HepG2 (cell line): ENCODE data around the gene GRIP1. TPM values are rescaled to one million over a fixed set of nuclear protein-coding genes. Genes with fewer than 3 reads are reported as not detected.
A peak's percentile ranks its signal among the peaks of the same experiment; 100 is the strongest.

ENCODE experiments used
- EEA1 ChIP-seq: sonication (generic); formaldehyde crosslinking; IDR thresholded peaks from 2 replicates; pipeline ENCODE4 v1.5.1; 2020; ENCODE audit warnings: mild to moderate bottlenecking, missing genetic modification reagents, borderline replicate concordance
- GPBP1L1 ChIP-seq: sonication (generic); formaldehyde crosslinking; IDR thresholded peaks from 2 replicates; pipeline ENCODE4 v1.5.0; 2020; ENCODE audit warnings: mild to moderate bottlenecking, missing genetic modification reagents
- GTF3A ChIP-seq: sonication (generic); formaldehyde crosslinking; conservative IDR thresholded peaks from 2 replicates; pipeline ENCODE4 v1.4.0; 2020; ENCODE audit warnings: mild to moderate bottlenecking, missing genetic modification reagents
- HNRNPUL1 ChIP-seq: fragments of 200-400 bp; formaldehyde crosslinking; IDR thresholded peaks from 2 replicates; pipeline ENCODE4 v1.6.1; 2017; ENCODE audit warnings: low read depth, mild to moderate bottlenecking, low read length, moderate library complexity
- MAFK ChIP-seq, 2 experiments: IDR thresholded peaks in 1 of 2; conservative IDR thresholded peaks in 1 of 2; 2 replicates each; pipeline ENCODE4 v1.6.1; 2011; ENCODE audit warnings: improper control_type of control experiment in 2 of 2, low read length in 2 of 2
- MED13 ChIP-seq: sonication (generic); formaldehyde crosslinking; IDR thresholded peaks from 2 replicates; pipeline ENCODE4 v1.5.0; 2020; ENCODE audit warnings: missing genetic modification reagents
- MTA1 ChIP-seq: sonication (generic); formaldehyde crosslinking; IDR thresholded peaks from 2 replicates; pipeline ENCODE4 v1.4.0; 2020; ENCODE audit warnings: missing genetic modification reagents, mild to moderate bottlenecking, borderline replicate concordance
- NFRKB ChIP-seq: fragments of 450-650 bp; IDR thresholded peaks from 2 replicates; pipeline ENCODE4 v1.6.1; 2017
- NR2C2 ChIP-seq: sonication (generic); formaldehyde crosslinking; IDR thresholded peaks from 2 replicates; pipeline ENCODE4 v1.4.0; 2020; ENCODE audit warnings: missing genetic modification reagents, mild to moderate bottlenecking, moderate library complexity, borderline replicate concordance
- PRMT3 ChIP-seq: sonication (generic); formaldehyde crosslinking; IDR thresholded peaks from 2 replicates; pipeline ENCODE4 v1.8.1; 2022; ENCODE audit warnings: low read depth, mild to moderate bottlenecking, moderate library complexity, missing genetic modification reagents, borderline replicate concordance
- RFX1 ChIP-seq: fragments of 450-650 bp; IDR thresholded peaks from 2 replicates; pipeline ENCODE4 v1.6.1; 2017
- SETDB1 ChIP-seq: sonication (generic); formaldehyde crosslinking; IDR thresholded peaks from 2 replicates; pipeline ENCODE4 v1.5.1; 2020; ENCODE audit warnings: missing genetic modification reagents, mild to moderate bottlenecking, borderline replicate concordance
- SIX1 ChIP-seq: sonication (generic); formaldehyde crosslinking; IDR thresholded peaks from 2 replicates; pipeline ENCODE4 v1.4.0; 2020; ENCODE audit warnings: missing genetic modification reagents, borderline replicate concordance
- SSRP1 ChIP-seq: IDR thresholded peaks from 2 replicates; pipeline ENCODE4 v1.6.1; 2016; ENCODE audit warnings: control low read depth
- THAP9 ChIP-seq: sonication (generic); formaldehyde crosslinking; IDR thresholded peaks from 2 replicates; pipeline ENCODE4; 2020; ENCODE audit warnings: missing genetic modification reagents, mild to moderate bottlenecking, borderline replicate concordance
- TSC22D2 ChIP-seq: sonication (generic); formaldehyde crosslinking; IDR thresholded peaks from 2 replicates; pipeline ENCODE4 v1.5.1; 2020; ENCODE audit warnings: missing genetic modification reagents, mild to moderate bottlenecking, borderline replicate concordance
- WIZ ChIP-seq: sonication (generic); formaldehyde crosslinking; IDR thresholded peaks from 2 replicates; pipeline ENCODE4 v1.5.1; 2020; ENCODE audit warnings: mild to moderate bottlenecking, missing genetic modification reagents
- XRCC5 ChIP-seq: fragments of 200-400 bp; formaldehyde crosslinking; optimal IDR thresholded peaks from 2 replicates; pipeline ENCODE3; 2017; ENCODE audit warnings: mild to moderate bottlenecking, low read length
- ZBTB2 ChIP-seq: sonication (generic); formaldehyde crosslinking; IDR thresholded peaks from 2 replicates; pipeline ENCODE4 v1.8.0; 2022; ENCODE audit warnings: low read depth, missing genetic modification reagents
- ZBTB42 ChIP-seq: sonication (generic); formaldehyde crosslinking; IDR thresholded peaks from 2 replicates; pipeline ENCODE4 v1.5.0; 2020; ENCODE audit warnings: mild to moderate bottlenecking, missing genetic modification reagents
- ZNF33A ChIP-seq: sonication (generic); formaldehyde crosslinking; IDR thresholded peaks from 2 replicates; pipeline ENCODE4 v1.5.1; 2020; ENCODE audit warnings: missing genetic modification reagents, mild to moderate bottlenecking, moderate library complexity, borderline replicate concordance
- ZNF441 ChIP-seq: sonication (generic); formaldehyde crosslinking; IDR thresholded peaks from 2 replicates; pipeline ENCODE4 v1.7.0; 2021; ENCODE audit warnings: missing genetic modification reagents, borderline replicate concordance
- ZNF670 ChIP-seq: sonication (generic); formaldehyde crosslinking; IDR thresholded peaks from 2 replicates; pipeline ENCODE4 v1.8.0; 2022; ENCODE audit warnings: mild to moderate bottlenecking, missing genetic modification reagents, borderline replicate concordance
- polyA plus RNA-seq, 8 experiments: library from polyadenylated mRNA; depleted of rRNA in 3 of 8; stranded (reverse) in 7 of 8; unstranded in 1 of 8; fragments of >200 nt; fragmentation: Illumina TruSeq in 4 of 8; extraction: Trizol in 4 of 8; gene quantifications; 2 replicates each; pipeline versions ENCODE4 v1.2.1 to v1.2.3, GENCODE V29; 2011 to 2016; ENCODE audit warnings: low read depth in 4 of 8, missing spikeins in 1 of 8, mixed read lengths in 1 of 8; ENCODE audit not compliant: insufficient read depth in 1 of 8
- total RNA-seq, 5 experiments: library from RNA; depleted of rRNA; stranded (reverse); fragments of >200 nt; fragmentation: Illumina TruSeq; extraction: Trizol; gene quantifications; 2 replicates each; pipeline ENCODE4 v1.2.3, GENCODE V29; 2016; ENCODE audit warnings: low read depth in 1 of 5

GRIP1 gene
- total and polyA plus RNA-seq, 2 of the 13 experiments (the other 11 are each of a cell fraction or from before 2014, with no cell fraction given), result not detected

GRCh38 chr12:66301944-66302826 lies 376.7 kb downstream of the GRIP1 start, which contains the start of gene HELB (continued):
- TF ChIP-seq MAFK (conservative IDR thresholded peaks at IDR 0.05 in 1 of 2, IDR thresholded peaks at IDR 0.05 in 1 of 2; ENCODE audit: low read length in 2 of 2) (no peak), GTF3A (CRISPR knock-in tag) (no peak), ZBTB2 (CRISPR knock-in tag) (no peak), ZBTB42 (CRISPR knock-in tag) (no peak), THAP9 (peak; percentile 68; the same call in 1 of the 2 replicates), MTA1 (CRISPR knock-in tag) (0 out of 2 replicates have a peak, but pooled peaks have one; percentile 23), GPBP1L1 (CRISPR knock-in tag) (no peak), XRCC5 (peak; percentile 43), HNRNPUL1 (no peak), EEA1 (CRISPR knock-in tag) (no peak), SETDB1 (CRISPR knock-in tag) (no peak), MED13 (CRISPR knock-in tag) (no peak), ZNF33A (CRISPR knock-in tag) (no peak), PRMT3 (CRISPR knock-in tag) (0 out of 2 replicates have a peak, but pooled peaks have one; percentile 41), SIX1 (CRISPR knock-in tag) (no peak), ZNF441 (CRISPR knock-in tag) (no peak), SSRP1 (no peak), TSC22D2 (no peak), RFX1 (no peak), NR2C2 (CRISPR knock-in tag) (0 out of 2 replicates have a peak, but pooled peaks have one; percentile 32), WIZ (CRISPR knock-in tag) (peak; percentile 35; the same call in 1 of the 2 replicates), NFRKB (no peak), ZNF670 (CRISPR knock-in tag) (no peak)
